HG02973 (cell line): ENCODE measurements around the gene RMI2.
"Not testable (repeated sequence)": the region's sequence is repeated elsewhere in the genome, so short reads cannot be mapped to it uniquely, and the experiment has no call there.

Source experiments
- ATAC-seq: cut with Tn5 transposase; IDR thresholded peaks from one replicate; pipeline ENCODE4 v1.9.1; 2021; ENCODE audit warnings: moderate library complexity; ENCODE audit not compliant: unreplicated experiment

Gene RMI2

DNA sequence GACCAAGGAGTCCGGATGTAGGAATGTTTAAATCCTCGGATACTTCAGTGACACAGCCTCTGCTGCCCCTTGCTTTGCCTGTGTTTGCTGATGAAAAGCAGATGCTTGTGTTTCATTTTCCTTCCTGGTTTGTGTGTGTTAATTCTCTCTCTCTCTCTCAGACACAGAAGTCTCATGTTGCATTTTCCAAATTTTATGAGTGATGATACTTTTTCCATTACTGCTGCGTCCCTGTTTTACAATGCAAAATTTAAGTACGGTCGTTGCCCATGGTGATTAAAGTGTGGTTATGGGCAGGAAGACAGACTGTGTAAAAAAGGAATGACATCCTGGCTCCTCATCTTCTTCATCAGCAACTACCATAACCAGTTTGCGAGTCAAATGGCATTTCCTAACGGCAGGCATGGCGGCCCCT lies 5.7 kb downstream of the RMI2 start:
- no peak for ATAC-seq

DNA sequence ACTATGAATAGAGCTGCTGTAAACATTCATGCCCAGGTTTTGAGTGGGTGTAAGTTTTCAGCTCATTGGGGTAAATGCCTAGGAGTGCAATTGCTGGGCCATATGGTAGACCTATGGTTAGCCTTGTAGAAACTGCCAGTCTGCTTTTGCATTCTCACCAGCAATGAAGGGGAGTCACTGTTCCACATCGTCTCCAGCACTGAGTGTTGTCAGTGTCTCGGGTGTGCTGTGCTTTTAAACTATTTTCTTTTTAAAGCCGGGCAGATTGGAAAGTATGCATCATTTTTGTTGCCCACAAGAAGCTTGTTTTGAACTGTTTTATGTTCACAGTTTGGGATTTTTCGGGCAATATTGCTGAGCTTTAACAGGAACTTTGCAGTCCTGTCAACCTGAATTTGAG lies 7.9 kb downstream of the RMI2 start:
- no peak for ATAC-seq

DNA sequence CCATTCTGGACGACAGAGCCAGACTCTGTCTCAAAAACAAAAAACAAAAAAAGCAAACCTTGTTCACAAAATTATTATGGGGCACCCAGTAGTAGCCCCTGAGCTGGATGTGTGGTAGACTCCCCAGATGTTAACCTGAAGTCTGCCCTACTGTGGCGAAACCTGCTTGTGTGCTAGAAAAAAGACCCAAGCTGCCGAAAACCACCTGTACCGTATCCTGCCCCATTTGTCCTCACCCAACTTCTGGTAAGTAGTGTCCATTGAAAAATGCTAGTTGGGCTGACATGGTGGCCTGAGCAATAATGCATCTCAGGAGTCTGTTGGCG lies 9.1 kb downstream of the RMI2 start:
- peak; percentile 26 for ATAC-seq

DNA sequence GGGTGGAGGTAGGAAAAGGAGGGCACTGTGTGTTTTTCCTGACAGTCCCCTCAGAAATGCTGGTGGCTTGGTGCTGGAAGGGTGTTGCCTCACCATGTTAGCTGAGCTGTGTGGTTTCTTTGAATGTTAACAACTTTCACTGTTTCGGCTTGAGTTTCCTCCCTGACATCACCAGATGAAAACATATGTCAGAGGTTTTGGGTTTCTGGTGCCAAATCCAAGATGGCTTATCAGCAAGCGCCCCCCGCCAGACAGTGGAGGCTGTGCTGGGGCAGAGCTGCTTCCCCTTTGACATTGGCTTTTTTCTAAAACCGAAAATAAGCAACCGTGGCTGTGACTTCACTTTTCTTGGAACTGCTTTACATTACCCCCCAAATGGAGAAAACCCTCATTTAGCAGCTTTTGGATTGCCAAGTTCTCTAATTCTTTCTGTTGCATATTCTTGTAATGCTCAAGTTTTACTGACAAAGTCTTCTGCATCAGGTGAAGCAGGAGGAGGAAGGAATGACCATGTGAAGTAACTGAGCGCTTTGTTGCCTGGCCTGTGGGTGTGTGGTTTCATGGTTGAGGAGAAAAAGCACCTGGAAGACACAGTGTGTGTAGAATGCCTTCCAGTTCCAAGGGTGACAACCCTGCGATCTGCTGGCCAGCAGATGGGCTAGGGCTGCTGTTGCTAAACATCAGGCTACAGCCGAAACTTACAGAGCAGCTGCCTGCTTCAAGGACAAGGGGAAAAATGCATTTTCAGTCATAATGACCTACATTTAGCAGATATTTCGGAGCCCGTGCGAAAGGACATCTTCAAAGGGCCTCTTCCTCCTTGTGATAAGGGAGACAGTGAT lies 9.7 kb downstream of the RMI2 start:
- peak; percentile 47 for ATAC-seq

DNA sequence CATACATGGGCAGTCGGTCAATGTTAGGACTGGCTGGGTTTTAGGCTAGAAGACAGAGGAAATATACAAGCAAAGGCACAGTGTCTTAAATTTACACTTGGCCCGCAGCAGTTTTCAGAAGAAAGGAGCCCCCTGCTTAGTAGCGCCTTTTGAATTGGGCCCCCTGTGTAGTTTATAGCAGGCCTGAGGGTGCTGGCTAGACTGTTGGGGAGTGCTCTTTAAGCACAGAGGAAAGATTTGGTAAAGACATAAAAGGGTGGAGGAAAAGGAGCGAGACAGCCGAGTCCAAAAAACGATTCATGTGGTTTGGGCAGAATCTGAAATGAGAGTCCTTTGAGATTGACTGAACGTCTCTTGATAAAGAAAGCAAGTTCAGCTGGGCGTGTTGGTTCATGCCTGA lies 10.6 kb downstream of the RMI2 start:
- ATAC-seq, result no peak

DNA sequence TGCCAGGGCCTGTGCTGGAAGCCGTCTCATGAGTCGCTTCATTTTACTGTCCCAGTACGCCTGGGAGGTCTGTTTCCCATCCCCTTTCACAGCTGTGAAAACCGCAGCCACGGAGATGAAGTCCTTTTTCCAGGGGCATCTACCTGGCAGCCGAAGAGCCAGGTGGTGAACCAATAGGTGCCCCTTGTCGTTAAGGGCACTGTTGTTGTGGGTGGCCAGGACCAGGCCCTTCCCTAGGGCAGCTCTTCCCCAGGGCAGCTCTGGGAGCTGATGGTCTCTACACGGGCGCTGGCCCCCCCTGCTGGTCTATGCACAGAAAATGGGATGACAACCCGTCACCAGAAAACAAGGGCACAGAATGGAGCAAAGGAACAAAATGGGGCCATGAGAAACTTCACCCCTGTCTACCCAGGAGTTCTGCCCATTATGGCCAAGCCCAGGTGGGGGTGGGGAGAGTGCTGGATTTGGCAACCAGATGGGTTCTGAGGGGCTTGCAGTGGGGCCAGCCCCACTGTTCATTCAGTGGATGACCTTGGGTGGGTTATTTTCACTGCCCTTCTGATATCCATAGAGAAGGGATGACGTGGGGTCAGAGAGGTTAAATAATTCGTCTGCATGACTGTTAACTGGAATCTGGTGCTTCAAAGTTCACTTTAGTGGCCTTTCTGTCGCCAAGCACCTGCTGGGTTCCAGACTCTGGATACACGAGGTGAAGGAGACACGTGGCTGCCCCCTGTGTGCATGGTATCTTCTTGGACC lies 11.5 kb downstream of the RMI2 start:
- ATAC-seq, result no peak

DNA sequence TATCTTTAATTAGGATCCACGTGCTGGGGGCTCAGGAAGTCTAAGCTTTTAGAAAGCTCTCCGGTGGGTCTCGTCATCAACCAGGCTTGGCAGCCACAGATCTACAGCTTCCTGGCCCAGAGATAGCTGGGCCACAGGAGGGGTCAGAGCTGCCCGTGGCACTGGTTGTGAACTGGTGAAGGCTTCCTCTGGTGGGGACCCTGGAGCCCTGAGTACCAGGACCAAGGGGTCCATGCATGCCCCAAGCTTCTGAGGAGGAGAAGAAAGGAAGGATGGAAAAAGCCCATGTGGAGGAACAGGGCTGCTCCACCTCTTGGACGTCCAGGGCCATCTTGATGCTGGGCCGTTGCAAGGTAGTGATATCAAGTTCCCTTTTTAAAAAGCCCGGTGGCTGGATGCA lies 13.3 kb downstream of the RMI2 start:
- ATAC-seq, result no peak

DNA sequence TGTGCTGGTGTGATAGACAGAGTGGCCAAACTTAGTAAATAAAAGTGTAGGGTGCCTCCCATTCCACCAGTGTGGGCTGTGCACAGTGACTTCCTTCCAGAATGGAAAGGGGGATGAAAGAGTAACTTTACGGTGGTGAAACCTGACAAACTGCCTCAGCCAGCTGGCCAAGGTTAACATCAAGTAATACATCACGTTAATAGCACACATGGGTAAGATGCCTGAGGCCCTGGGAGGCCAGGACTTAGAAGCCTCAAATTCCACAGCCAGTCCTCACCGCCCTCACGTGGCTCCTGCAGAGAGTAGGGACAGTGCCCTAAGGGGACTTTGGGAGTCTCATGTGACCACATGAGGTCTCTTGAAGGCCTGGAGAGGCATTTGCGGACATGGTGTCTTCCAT lies 14.1 kb downstream of the RMI2 start:
- ATAC-seq, result no peak

DNA sequence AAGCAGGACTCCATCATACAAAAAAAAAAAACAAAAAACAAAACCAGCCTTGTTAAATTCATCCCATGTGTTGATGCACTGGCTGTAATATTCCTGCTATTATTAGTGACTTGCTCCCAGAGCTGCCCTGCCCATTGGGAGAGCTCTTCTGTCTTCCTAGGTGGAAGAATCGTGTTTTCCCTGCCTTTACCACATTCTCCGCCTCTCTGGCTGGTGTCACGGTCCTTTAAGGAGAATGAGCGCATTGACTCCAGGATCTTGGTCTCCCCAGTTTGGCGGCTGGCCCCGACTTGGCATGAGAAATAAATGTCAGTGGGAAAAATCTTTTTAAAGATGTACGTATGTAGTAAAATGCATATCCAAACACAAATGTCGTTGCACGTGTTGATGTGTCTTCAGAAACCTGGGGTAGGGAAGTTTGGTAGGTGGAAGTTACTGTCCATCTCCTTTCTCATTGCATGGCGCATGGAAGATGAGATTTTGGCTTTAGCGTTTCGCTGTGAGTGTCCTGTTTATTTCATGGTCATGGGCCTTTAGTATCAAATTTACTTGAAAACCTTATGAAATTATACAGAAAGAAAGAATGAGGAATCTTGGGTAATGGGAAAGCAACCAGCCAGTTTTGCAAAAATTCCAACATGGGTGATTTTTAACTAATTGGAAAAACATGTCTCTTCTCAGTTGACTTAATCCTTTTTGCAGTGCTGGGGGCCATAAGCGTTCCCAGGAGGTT lies 15.5 kb downstream of the RMI2 start:
- no peak for ATAC-seq

DNA sequence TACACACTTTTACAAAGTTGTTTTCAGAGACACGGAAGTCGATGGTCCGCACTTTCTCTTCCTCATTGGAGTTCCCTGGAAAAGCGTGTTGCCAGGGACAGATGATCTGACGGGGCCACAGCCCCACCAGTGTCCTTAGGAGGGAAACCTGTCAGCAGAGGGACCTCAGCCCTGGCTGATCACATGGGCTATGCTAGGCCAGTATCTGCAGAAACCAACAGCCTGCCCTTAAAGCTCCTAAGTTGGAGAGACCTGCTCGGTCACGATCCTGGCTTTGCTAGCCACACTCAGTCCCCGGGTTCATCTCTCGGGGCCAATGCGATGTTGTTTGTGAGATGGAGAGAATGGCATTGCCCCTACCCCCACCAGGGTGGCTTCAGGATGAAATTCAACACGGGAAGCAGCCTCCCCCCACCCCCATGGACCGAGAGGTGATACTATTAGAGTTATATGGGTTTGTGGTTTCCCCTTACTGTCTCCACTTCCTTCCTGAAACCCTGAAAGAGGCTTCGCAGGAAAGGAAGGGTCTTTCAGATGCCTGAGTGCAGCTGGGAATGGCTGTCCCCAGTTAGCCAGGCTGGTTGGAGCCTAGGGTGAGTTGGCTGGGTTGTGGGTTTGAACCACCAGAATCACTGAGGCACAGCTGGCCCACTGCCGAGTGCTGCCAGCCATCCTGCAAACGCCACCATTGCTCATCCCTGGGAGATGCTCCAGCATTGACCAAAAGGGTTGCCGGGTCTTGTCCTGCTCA lies 16.6 kb downstream of the RMI2 start:
- ATAC-seq, result no peak

DNA sequence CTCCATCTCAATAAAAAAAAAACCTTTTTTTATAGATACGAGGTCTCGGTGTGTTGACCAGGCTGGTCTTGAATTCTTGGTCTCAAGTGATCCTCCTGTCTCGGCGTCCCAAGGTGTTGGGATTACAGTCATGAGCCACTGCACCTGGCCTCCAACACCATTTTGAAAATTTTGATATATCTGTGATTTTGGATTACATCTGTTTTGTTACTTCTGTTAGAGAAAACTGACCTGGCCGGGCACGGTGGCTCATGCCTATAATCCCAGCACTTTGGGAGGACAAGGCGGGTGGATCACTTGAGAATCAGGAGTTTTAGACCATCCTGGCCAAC lies 18.6 kb downstream of the RMI2 start:
- no peak for ATAC-seq

DNA sequence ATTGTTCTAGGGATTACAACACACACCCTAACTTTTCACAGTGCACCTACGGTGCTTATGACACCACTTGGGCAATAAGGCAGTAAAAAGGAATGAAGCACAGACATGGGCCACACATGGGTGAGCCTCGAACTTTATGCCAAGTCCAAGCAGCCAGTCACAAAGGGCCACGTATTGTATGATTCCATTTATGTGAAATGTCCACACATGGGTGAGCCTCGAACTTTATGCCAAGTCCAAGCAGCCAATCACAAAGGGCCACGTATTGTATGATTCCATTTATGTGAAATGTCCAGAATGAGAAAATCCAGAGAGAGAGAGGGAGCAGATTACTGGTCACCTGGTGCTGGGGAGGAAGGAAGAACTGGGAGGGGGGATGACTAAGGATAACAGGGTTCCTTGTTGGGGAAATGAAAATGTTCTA lies 22.2 kb downstream of the RMI2 start:
- ATAC-seq, result no peak

DNA sequence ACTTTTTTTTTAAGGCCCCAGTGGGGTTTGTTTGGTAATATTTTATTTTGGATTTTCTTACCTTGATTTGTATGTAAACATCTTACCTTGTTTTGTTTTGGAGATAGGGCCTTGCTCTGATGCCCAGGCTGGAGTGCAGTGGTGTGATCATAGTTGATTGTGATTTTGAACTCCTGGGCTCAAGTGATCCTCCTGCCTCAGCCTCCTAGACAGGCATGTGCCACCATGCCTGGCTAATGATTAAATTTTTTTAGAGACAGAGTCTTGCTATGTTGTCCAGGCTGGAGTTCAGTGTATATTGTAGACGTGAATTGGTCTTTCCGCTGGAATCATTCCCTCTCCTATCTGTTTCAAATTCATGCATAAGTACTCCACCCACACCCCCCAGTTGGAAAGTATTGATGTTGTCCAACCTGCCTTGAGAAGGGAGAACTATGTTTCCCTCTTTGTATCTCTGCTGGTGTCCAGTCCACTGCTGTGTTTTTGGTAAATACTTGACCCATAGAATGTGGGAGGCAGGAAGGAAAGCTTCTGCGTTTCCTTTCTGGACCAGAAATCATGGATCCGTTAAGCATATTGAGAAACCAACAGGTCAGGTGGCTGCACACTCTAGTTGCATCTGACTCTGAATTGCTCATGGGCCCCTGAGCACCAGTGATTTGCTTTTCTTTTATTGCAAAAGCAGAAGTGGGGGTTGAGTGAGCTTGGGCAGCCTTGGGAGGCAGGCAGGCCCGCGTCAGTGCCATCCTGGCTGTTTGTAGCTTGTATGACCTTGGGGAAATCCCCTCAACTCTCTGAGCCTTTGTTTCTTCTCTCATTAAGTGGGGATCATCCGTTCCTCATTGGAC lies 25.0 kb downstream of the RMI2 start:
- no peak for ATAC-seq

DNA sequence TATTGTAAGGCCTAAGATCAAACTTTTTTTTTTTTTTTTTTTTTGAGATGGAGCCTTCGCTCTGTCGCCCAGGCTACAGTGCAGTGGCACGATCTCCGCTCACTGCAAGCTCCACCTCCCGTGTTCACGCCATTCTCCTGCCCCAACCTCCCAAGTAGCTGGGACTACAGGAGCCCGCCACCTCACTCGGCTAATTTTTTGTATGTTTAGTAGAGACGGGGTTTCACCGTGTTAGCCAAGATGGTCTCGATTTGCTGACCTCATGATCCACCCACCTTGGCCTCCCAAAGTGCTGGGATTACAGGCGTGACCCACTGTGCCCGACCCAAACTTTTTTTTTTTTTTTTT lies 25.6 kb downstream of the RMI2 start:
- ATAC-seq, result not testable (repeated sequence)

DNA sequence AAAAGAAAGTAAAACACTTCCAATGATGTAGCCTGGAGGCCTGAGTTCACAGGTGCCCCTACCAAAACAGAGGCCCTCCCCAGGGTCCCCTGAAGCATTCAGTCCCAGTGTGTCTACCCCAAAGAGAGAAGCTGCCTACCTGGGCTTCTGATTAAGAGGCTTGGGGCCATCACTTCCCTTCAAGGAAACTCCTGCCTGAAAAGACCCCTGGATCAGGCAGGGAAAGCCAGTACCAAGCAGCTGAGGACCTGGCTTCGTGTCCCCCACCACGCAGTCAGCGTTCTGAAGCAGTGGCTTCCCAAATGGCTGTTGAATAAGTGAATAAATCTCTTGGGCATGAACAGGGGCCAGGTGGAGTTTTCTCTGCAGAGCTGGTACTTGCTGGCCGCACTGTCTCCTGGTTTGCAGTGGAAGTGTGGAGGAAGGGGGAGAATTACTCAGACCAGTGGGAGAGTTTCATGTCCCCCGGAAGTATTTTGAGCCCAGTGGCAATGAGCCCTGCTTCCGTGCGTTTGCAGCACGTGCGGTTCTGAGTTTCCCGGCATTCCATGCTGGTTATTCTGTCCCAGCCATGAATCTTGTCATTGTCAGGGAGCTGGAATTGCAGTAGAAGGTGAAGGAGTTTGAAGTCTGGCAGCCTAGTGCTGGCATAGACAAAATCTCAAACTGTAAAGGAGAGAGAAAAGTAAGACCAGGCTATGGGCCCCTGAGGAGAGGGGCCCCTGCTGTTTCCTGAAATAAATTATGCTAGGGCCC lies 27.0 kb downstream of the RMI2 start:
- no peak for ATAC-seq

DNA sequence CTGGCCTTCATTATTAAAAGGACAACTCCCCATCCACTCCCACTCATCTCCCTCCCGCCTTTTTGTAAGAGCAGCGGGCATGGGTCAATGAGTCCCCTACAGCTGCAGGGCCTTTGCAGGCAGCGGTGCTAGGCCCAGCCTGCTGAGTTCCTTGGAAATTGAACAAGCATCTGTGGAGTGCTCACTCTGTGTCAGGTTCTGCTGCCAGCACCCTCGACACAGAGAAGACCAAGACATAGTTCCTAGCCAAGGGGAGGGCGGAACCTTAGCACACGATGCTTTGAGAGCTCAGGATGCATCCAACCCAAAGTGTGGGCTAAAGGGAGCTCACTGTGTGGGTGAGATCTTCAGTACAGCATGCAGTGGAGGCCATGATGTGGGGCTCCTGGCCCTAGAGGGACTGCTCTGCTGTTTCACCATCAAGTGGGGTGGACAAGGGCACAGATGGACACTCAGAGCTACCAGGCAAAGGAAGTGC lies 27.6 kb downstream of the RMI2 start:
- no peak for ATAC-seq

DNA sequence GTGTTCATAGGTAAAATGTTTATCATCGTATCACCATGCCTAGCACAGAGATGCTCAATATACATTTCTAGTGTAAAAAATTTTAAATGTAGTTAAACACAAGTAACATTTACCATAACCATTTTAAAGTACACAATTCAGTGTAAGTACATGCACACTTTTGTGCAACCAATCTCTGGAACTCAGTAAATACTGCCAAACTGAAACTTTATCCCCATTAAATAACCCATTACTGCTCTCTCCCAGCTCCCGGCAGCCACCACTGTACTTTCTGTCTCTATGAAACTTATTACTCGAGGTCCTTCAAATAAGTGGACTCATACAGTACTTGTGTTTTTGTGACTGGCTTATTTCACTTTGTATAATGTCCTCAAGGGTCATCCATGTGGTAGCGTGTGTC lies 29.0 kb downstream of the RMI2 start:
- no peak for ATAC-seq

DNA sequence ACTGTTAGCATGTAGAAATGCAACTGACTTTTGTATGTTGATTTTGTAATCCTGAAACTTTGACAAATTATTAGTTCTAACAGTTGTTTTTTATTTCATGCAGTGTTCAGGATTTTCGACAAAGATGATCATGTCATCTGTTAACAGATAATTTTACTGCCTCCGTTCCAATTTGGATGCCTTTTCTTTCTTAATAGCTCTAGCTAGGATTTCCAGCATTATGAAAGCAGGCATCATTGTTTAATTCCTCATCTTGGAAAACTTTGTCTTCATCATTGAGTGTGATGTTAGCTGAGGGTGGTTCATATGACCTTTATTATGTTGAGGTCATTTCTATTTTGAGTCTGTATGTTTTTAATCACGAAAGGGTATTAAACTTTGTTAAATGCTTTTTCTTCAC lies 31.9 kb downstream of the RMI2 start:
- ATAC-seq, result no peak

DNA sequence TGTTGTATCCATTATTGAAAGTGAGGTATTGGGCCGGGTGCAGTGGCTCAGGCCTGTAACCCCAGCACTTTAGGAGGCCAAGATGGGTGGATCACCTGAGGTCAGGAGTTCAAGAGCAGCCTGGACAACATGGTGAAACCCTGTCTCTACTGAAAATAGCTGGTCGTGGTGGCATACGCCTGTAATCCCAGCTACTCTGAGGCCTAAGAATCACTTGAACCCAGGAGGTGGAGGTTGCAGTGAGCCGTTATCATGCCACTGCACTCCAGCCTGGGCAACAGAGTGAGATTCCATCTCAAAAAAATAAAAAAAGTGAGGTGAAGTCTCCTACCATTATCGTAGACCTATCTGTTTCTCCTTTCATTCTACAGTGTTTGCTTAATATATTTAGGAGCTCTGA lies 33.7 kb downstream of the RMI2 start:
- ATAC-seq, result not testable (repeated sequence)

DNA sequence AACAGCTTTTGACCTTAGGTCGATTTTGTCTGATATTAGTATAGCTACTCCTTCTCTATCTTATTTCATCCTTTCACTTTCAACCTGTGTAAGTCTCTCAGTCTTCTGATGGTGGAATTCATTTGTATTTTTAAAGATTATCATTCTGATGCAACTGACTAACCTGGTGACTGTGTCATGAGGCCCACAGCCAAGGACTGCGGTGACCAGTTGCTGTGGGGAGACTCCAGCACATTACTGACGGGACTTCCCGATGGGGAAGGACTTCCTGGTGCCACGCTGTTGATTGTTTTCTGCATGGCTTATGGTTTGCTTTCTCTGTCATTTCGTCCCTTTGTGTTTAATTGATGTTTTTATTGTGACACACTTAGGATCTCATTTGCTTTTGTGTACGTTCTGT lies 34.2 kb downstream of the RMI2 start:
- ATAC-seq, result peak; percentile 79
